Upper lobe of right lung (tissue), 1 donor: Measurements from ENCODE around the gene GLRX3. TPM values are rescaled to one million over a fixed set of nuclear protein-coding genes. Genes with fewer than 3 reads are reported as not detected.

Experiments used
- ATAC-seq: fragments of 200-7000 bp; cut with Tn5 transposase; one replicate; pipeline ENCODE4 v1.9.1; 2020; ENCODE audit warnings: mild to moderate bottlenecking, moderate library complexity
- DNase-seq: peaks from one replicate; pipeline ENCODE4 v3.0.0-alpha.2; 2020
- H3K27ac ChIP-seq: fragments of 200-600 bp; one replicate; pipeline ENCODE4 v1.8.0; 2022
- H3K27me3 ChIP-seq: fragments of 200-600 bp; one replicate; pipeline ENCODE4 v1.8.0; 2022; ENCODE audit warnings: mild to moderate bottlenecking
- H3K36me3 ChIP-seq: fragments of 200-600 bp; one replicate; pipeline ENCODE4 v1.8.0; 2022
- H3K4me1 ChIP-seq: fragments of 200-600 bp; one replicate; pipeline ENCODE4 v1.8.0; 2022
- H3K4me3 ChIP-seq: fragments of 200-600 bp; one replicate; pipeline ENCODE4 v1.8.0; 2022; ENCODE audit warnings: mild to moderate bottlenecking
- H3K9me3 ChIP-seq: fragments of 200-600 bp; one replicate; pipeline ENCODE4 v1.8.0; 2022
- intact Hi-C: fragments of 100-400 bp; cut with DNase I; formaldehyde crosslinking; loops from one replicate; pipeline ENCODE4 v1.11.0; 2022
- total RNA-seq: library from RNA; stranded (reverse); fragmentation: NEBNext Ultra II Directional; extraction: Animal tissue kit (Norgen Biotek cat#: 25700); gene quantifications from one replicate; pipeline ENCODE4 v1.2.1, GENCODE V29; 2021
- TF ChIP-seq, protein P1 (sequence below): fragments of 200-600 bp; IDR thresholded peaks from one replicate; pipeline ENCODE4 v1.8.0; 2022; ENCODE audit warnings: antibody characterized with exemption
- donor health status: DM: no; HTN: yes; CAD: no; lungs with severe emphysema.

GLRX3 gene
- total RNA-seq, 1 donor from 2014 or later: 53.1 TPM

DNA sequence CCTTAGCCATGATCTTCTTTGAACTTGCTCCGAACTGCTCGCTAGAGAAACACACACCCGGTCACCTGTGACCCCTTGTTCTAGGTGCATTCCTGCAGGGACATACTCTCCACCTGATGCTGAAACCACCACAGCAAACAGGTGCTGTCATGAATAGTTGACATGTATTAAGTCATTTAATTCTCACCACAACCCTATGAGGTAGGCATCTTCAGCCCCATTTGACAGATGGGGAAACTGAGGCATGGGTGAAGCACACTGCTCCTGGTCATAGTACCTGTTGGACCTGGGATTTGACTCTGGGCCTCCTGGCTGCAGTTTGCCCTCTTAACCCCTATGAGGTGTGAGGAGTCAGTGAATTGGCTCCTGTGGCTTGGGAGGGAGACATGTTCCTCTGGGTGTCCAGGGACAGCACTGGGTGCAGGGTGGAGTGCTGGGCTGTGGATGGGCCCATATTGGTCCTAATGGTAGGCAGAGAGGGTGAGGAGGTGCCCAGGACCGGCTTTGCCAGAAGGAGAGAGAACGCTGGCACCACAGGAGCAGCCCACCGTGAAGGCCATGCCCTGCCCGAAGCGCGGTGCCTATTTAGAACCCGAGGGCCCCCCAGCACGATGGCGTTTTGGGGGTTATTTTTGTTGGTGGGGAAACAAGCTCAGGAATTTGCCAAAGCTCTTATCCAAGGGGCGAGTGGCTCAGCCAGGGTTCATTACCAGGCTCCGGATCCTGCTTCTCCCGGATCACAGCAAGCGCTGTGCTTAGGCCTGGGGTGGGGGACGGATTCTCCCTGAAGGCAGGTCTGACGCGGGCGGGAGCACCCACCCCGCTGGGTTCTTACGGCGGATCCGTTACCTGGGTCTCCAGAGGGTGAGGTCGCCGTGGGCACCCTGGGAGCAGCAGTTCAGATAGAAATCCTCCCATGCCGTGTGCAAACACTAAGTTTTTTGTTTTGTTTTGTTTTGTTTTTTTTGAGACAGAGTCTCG lies 52.3 kb downstream of the GLRX3 start:
- H3K9me3 ChIP-seq: no peaks in the 10 kb centered on the region
- intact Hi-C loops: no loop called here
- peaks cover 5% of the 10 kb centered on the region for H3K27me3 ChIP-seq
- peaks cover 7% of the 10 kb centered on the region for H3K4me1 ChIP-seq
- H3K36me3 ChIP-seq: peaks cover 25% of the 10 kb centered on the region
- TF ChIP-seq, protein P1, sequence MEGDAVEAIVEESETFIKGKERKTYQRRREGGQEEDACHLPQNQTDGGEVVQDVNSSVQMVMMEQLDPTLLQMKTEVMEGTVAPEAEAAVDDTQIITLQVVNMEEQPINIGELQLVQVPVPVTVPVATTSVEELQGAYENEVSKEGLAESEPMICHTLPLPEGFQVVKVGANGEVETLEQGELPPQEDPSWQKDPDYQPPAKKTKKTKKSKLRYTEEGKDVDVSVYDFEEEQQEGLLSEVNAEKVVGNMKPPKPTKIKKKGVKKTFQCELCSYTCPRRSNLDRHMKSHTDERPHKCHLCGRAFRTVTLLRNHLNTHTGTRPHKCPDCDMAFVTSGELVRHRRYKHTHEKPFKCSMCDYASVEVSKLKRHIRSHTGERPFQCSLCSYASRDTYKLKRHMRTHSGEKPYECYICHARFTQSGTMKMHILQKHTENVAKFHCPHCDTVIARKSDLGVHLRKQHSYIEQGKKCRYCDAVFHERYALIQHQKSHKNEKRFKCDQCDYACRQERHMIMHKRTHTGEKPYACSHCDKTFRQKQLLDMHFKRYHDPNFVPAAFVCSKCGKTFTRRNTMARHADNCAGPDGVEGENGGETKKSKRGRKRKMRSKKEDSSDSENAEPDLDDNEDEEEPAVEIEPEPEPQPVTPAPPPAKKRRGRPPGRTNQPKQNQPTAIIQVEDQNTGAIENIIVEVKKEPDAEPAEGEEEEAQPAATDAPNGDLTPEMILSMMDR: no peak
- no peak for DNase-seq
- no peak overlapping the region for H3K27ac ChIP-seq
- no peak overlapping the region for H3K4me3 ChIP-seq
- ATAC-seq: no peak

DNA sequence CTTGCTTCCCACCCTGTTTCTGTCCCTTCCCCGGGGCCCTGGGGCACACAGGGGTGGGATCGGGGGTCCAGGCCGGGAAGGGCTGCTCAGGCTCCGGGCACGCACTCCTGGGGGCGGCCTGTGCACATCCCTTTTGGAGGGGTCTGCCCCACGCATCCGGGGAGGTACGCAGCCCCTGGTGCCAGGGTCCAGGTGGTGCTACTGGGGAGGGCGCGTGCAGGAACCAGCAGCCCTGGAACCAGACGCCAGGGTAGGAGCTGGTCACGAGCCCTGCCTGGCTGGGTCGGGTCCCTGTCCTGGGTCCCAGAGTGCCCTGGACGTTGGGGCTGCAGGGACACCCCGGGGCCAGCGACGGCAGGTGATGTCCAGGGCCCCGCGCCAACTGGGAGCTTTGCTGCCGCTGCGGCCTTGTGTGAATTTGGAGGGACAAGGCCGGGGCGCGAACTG lies 53.4 kb downstream of the GLRX3 start:
- H3K9me3 ChIP-seq: no peaks in the 10 kb centered on the region
- H3K4me3 ChIP-seq: no peak overlapping the region
- intact Hi-C loops: no loop called here
- DNase-seq: no peak
- H3K4me1 ChIP-seq: peaks cover 7% of the 10 kb centered on the region
- ATAC-seq: peak; percentile 0
- TF ChIP-seq, protein P1: no peak
- H3K27me3 ChIP-seq: peaks cover 5% of the 10 kb centered on the region
- H3K27ac ChIP-seq: no peak overlapping the region
- peaks cover 14% of the 10 kb centered on the region for H3K36me3 ChIP-seq

DNA sequence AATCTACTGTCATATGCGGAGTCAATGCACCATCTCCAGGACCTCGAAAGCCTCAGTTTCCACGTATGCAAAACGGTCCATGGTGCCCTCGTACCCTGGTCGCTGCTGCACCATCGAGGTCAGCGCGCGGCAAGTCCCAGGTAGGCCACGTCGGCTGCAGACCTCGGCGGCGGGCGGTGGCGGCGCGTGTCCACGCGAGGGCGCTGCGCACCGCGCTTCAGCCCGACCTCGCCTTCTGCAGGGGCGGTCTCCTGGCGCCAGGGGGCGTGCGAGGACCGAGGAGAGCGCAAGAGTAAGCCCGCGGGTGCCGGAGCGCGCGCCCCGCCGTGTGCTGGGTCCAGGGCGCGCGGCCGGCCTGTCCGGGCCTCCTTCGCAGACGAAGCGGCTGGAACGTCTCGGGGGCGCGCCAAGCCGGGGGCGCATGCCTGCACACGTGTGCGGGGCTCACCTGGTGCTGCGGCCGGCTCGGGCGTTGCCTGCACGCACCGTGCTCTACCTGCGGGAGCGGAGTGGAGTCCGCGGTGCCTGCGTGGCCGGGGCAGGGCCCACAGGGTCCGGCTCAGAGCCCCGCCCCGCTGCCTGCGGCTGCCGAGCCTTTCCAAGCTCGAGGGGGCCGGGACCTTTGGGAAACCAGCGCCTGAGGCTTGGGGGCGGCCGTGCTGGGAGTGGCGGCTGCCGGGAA lies 54.0 kb downstream of the GLRX3 start:
- Histone ChIP-seq H3K27me3 (peaks cover 5% of the 10 kb centered on the region), H3K4me1 (peaks cover 7% of the 10 kb centered on the region), H3K4me3 (peak overlapping the region; percentile 65), H3K36me3 (peaks cover 8% of the 10 kb centered on the region), H3K27ac (no peak overlapping the region), H3K9me3 (no peaks in the 10 kb centered on the region)
- ATAC-seq (peak; percentile 97), DNase-seq (peak; percentile 95)
- intact Hi-C loops: no loop called here
- TF ChIP-seq, protein P1: peak; percentile 100

DNA sequence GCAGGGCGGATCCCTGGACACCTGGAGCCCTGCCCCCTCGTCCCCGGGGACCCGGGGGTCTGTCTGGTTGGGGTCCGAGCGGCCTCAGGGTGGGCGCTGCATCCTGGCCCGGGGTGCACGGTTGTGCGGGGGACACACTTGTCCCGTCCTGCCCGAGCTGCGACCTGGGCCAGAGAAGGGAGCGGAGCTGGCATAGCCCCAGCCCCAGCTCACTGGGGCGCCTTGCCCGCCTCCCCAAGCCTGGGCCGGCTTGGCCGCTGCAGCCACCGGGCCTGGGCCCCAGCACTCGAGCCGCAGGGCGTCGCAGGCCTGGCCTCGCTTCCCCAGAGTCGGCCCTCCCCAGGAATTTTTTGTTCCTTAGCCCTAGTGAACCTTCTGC lies 54.5 kb downstream of the GLRX3 start:
- H3K27ac ChIP-seq: no peak overlapping the region

DNA sequence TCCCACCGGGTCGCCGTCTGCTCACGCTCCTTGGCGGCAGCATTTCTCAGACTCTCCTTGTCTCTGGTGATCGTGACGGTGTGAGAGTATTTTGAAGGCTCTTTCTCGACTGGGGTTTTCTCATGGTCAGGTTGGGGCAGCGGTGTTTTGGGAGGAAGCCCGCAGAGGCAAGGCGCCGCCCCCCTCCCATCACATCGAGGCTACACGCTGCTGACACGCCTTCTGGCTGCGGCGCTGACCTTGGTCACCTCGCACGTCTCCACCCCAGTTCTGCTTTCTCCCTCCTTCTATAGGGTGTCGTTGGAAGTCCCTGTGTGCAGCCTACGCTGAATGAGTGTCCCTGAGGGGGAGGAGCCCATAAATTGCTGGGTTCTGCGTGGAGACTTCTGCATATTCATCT lies 55.2 kb downstream of the GLRX3 start:
- Histone ChIP-seq H3K36me3 (no peaks in the 10 kb centered on the region), H3K27ac (no peak overlapping the region), H3K4me3 (no peak overlapping the region), H3K9me3 (no peaks in the 10 kb centered on the region), H3K4me1 (peaks cover 7% of the 10 kb centered on the region), H3K27me3 (peaks cover 5% of the 10 kb centered on the region)
- ATAC-seq: no peak
- TF ChIP-seq, protein P1: no peak
- intact Hi-C loops: no loop called here
- no peak for DNase-seq

More for the DNA sequence above, 54.5 kb downstream of the GLRX3 start:
- peak overlapping the region; percentile 65 for H3K4me3 ChIP-seq
- H3K27me3 ChIP-seq: peaks cover 5% of the 10 kb centered on the region
- intact Hi-C loops: no loop called here
- TF ChIP-seq, protein P1: no peak
- ATAC-seq (peak; percentile 3), DNase-seq (no peak)
- H3K36me3 ChIP-seq: peaks cover 3% of the 10 kb centered on the region
- H3K9me3 ChIP-seq: no peaks in the 10 kb centered on the region
- peaks cover 7% of the 10 kb centered on the region for H3K4me1 ChIP-seq
